Measurements from ENCODE around the gene RAD9A. TPM values are rescaled to one million over a fixed set of nuclear protein-coding genes. Genes with fewer than 3 reads are reported as not detected.

The RAD9A gene
- total and polyA plus RNA-seq, 2 of the 4 experiments (the other 2 are of a cell fraction), result 2.0 to 10.3 TPM

GRCh38 chr11:67404515-67405195, 12.9 kb downstream of the RAD9A start:
- Histone ChIP-seq H3K56ac (ENCODE audit: extremely low read depth, insufficient read depth, low read length) (no peak overlapping the region), H3K4me3 (ENCODE audit: insufficient read depth, low read depth, low read length) (no peak overlapping the region), H4K20me1 (ENCODE audit: insufficient read depth, low read length) (peaks cover 14% of the 10 kb centered on the region), H3K23ac (ENCODE audit: low read depth, low read length) (no peak overlapping the region), H3K9me1 (ENCODE audit: insufficient read depth, low read length) (no peaks in the 10 kb centered on the region), H3K9me3 (ENCODE audit: control insufficient read depth, insufficient read depth, low read length) (no peaks in the 10 kb centered on the region), H3K79me1 (ENCODE audit: low read depth in 1 of 2, low read length in 2 of 2) (peaks cover 8 to 15% of the 10 kb centered on the region in 2 experiments; a peak in 3 of 4 replicates), H4K91ac (ENCODE audit: insufficient read depth, low read depth, low read length) (no peak overlapping the region), H4K8ac (ENCODE audit: low read depth in 2 of 2, low read length in 2 of 2) (no peak overlapping the region), H2AK9ac (replicated peaks; ENCODE audit: low read depth, low read length, poor library complexity) (no peak overlapping the region), H2AK5ac (ENCODE audit: low read depth, low read length) (no peak overlapping the region), H3K4me1 (ENCODE audit: control insufficient read depth, insufficient read depth, low read length) (peaks cover 11% of the 10 kb centered on the region), H4K5ac (ENCODE audit: low read depth, low read length) (no peak overlapping the region), H3K36me3 (ENCODE audit: control insufficient read depth, insufficient read depth, low read length) (peaks cover 7% of the 10 kb centered on the region; the same call in 1 of the 2 replicates), H3K14ac (replicated peaks; ENCODE audit: low read depth, low read length) (no peak overlapping the region), H2BK15ac (ENCODE audit: low read depth, low read length) (no peak overlapping the region), H2BK5ac (ENCODE audit: low read depth, low read length, poor library complexity, severe bottlenecking) (no peak overlapping the region), H2AFZ (replicated peaks; ENCODE audit: low read length, poor library complexity) (no peak overlapping the region), H3K4me2 (ENCODE audit: low read depth, low read length) (no peak overlapping the region), H3K18ac (ENCODE audit: low read depth, low read length) (no peak overlapping the region), H2BK120ac (ENCODE audit: low read depth, low read length) (no peak overlapping the region), H3K27ac (ENCODE audit: insufficient read depth, low read length) (no peak overlapping the region), H3K9ac (ENCODE audit: low read depth, low read length) (no peak overlapping the region), H3K27me3 (ENCODE audit: control insufficient read depth, insufficient read depth, low read length) (peaks cover 24% of the 10 kb centered on the region), H2BK20ac (ENCODE audit: low read depth, low read length) (no peak overlapping the region), H3K4ac (ENCODE audit: low read depth, low read length) (no peak overlapping the region)
- POLR2A ChIA-PET (ENCODE audit: unreplicated experiment), result no interaction called here
- WGBS, 2 experiments (ENCODE audit: extremely low coverage in 2 of 2, insufficient read length in 1 of 2), result 54% methylated on average over 2 of the region's 13 CpGs; no CpG with 5 or more reads in 1 of the 2 experiments
- no peak for TF ChIP-seq MAZ (IDR thresholded peaks at IDR 0.05; ENCODE audit: borderline replicate concordance, low read depth, low read length)
- TF ChIP-seq POLR2A (IDR thresholded peaks at IDR 0.05; ENCODE audit: low read depth, low read length), result no peak
- no peak for TF ChIP-seq SMC3 (IDR thresholded peaks at IDR 0.05; ENCODE audit: low read depth, low read length)
- intact Hi-C loops (cut with micrococcal nuclease) (no loop called here), dilution Hi-C loops (cut with HindIII; ENCODE audit: low sequenced_read_pairs, unreplicated experiment) (no loop called here), in situ Hi-C loops (cut with MboI; ENCODE audit: low sequenced_read_pairs) (no loop called here)
- no TSS peak for BruUV-seq (replicated peaks)
- DNase-seq (no peak), ATAC-seq (ENCODE audit: low read depth) (no peak)
- CTCF ChIA-PET, result no interaction called here
